LoVo (cell line): ENCODE results near the gene CSRNP3.

ENCODE experiments used
- DNase-seq: peaks from one replicate; pipeline ENCODE4 v3.0.0-alpha.2; 2016; ENCODE audit warnings: low spot score

Gene CSRNP3

GRCh38 chr2:165469417-165469816, at the start of gene CSRNP3:
CSRNP3 (plus strand) TSS chr2:165469698; CDS start chr2:165595066, 125,368 bp downstream.
- no peak for DNase-seq

GRCh38 chr2:165420231-165420630, 49.3 kb upstream of the CSRNP3 start:
- DNase-seq = no peak

GRCh38 chr2:165423081-165423480, 46.4 kb upstream of the CSRNP3 start:
- DNase-seq = no peak

GRCh38 chr2:165425556-165425955, 43.9 kb upstream of the CSRNP3 start:
- no peak for DNase-seq

- DNase-seq = no peak
These were observed 41.8 kb upstream of the CSRNP3 start for GRCh38 chr2:165427686-165428085.

GRCh38 chr2:165428926-165429325, 40.6 kb upstream of the CSRNP3 start:
- no peak for DNase-seq

- no peak for DNase-seq
These were observed 38.5 kb upstream of the CSRNP3 start for GRCh38 chr2:165431014-165431413.

- no peak for DNase-seq
These were observed 37.1 kb upstream of the CSRNP3 start for GRCh38 chr2:165432234-165432966.

- DNase-seq = no peak
These were observed 34.5 kb upstream of the CSRNP3 start for GRCh38 chr2:165434865-165435496.

GRCh38 chr2:165435611-165436010, 33.9 kb upstream of the CSRNP3 start:
- DNase-seq = no peak

GRCh38 chr2:165436559-165436958, 32.9 kb upstream of the CSRNP3 start:
- DNase-seq = no peak

GRCh38 chr2:165440367-165440766, 29.1 kb upstream of the CSRNP3 start:
- no peak for DNase-seq

GRCh38 chr2:165443511-165443910, 26.0 kb upstream of the CSRNP3 start:
- DNase-seq = no peak

- DNase-seq = no peak
These were observed 21.1 kb upstream of the CSRNP3 start for GRCh38 chr2:165448406-165448805.

GRCh38 chr2:165450156-165450555, 19.3 kb upstream of the CSRNP3 start:
- no peak for DNase-seq

- no peak for DNase-seq
These were observed 17.2 kb upstream of the CSRNP3 start for GRCh38 chr2:165452327-165452726.

GRCh38 chr2:165453561-165454094, 15.9 kb upstream of the CSRNP3 start:
- no peak for DNase-seq

GRCh38 chr2:165454905-165455304, 14.6 kb upstream of the CSRNP3 start:
- no peak for DNase-seq

- no peak for DNase-seq
These were observed 13.5 kb upstream of the CSRNP3 start for GRCh38 chr2:165456027-165456426.

GRCh38 chr2:165462443-165462842, 7.1 kb upstream of the CSRNP3 start:
- DNase-seq = no peak

- DNase-seq = no peak
These were observed 3.1 kb upstream of the CSRNP3 start for GRCh38 chr2:165466386-165466785.

- DNase-seq = no peak
These were observed 1.6 kb upstream of the CSRNP3 start for GRCh38 chr2:165467921-165468320.

GRCh38 chr2:165470361-165470760, 863 bp downstream of the CSRNP3 start:
- no peak for DNase-seq
